Loucy (cell line): Measurements from ENCODE around the gene KCNK1.

Source experiments
- H2AFZ ChIP-seq: fragments of 200-600 bp; sonication (generic); 2 replicates; pipeline ENCODE4 v1.6.0; 2016; ENCODE audit warnings: antibody characterized with exemption, mild to moderate bottlenecking, low read length, moderate library complexity
- H3F3A ChIP-seq: fragments of 200-600 bp; 2 replicates; pipeline ENCODE4 v1.6.0; 2016; ENCODE audit warnings: antibody characterized with exemption, low read depth, mild to moderate bottlenecking
- H3K27me3 ChIP-seq: fragments of 200-600 bp; sonication (generic); 2 replicates; pipeline ENCODE4 v1.6.1; 2014; ENCODE audit warnings: low read length, mild to moderate bottlenecking; ENCODE audit not compliant: insufficient read depth, poor library complexity, severe bottlenecking
- H3K36me3 ChIP-seq: fragments of 200-600 bp; sonication (generic); 2 replicates; pipeline ENCODE4 v1.6.1; 2016; ENCODE audit warnings: low read length; ENCODE audit not compliant: insufficient read depth
- H3K4me1 ChIP-seq: fragments of 200-600 bp; sonication (generic); 2 replicates; pipeline ENCODE4 v1.5.1; 2014; ENCODE audit warnings: low read length, mild to moderate bottlenecking; ENCODE audit not compliant: insufficient read depth, poor library complexity, severe bottlenecking
- H3K4me2 ChIP-seq: fragments of 200-600 bp; sonication (generic); 2 replicates; pipeline ENCODE4 v1.6.0; 2014; ENCODE audit warnings: antibody characterized with exemption, low read length, low read depth, mild to moderate bottlenecking; ENCODE audit not compliant: poor library complexity, severe bottlenecking
- H3K4me3 ChIP-seq: fragments of 200-600 bp; sonication (generic); 2 replicates; pipeline ENCODE4 v1.5.1; 2014; ENCODE audit warnings: low read length, mild to moderate bottlenecking, mixed read lengths; ENCODE audit not compliant: poor library complexity, severe bottlenecking
- H3K79me2 ChIP-seq: fragments of 200-600 bp; sonication (generic); 2 replicates; pipeline ENCODE4 v1.6.1; 2014; ENCODE audit warnings: low read length; ENCODE audit not compliant: insufficient read depth
- H3K9ac ChIP-seq: fragments of 200-600 bp; sonication (generic); 2 replicates; pipeline ENCODE4 v1.6.0; 2014; ENCODE audit warnings: mild to moderate bottlenecking, low read depth, low read length, moderate library complexity; ENCODE audit not compliant: poor library complexity, severe bottlenecking
- H3K9me2 ChIP-seq: fragments of 200-600 bp; sonication (generic); replicated peaks from 2 replicates; pipeline ENCODE4 v1.6.1; 2016; ENCODE audit warnings: low read depth, low read length, mixed read lengths
- H3K9me3 ChIP-seq: fragments of 200-600 bp; sonication (generic); 2 replicates; pipeline ENCODE4 v1.6.1; 2014; ENCODE audit warnings: mild to moderate bottlenecking, antibody characterized with exemption, low read length, low read depth; ENCODE audit not compliant: insufficient read depth
- H4K20me1 ChIP-seq: fragments of 200-600 bp; sonication (generic); 2 replicates; pipeline ENCODE4 v1.6.0; 2014; ENCODE audit warnings: antibody characterized with exemption, low read length, mild to moderate bottlenecking; ENCODE audit not compliant: insufficient read depth, poor library complexity, severe bottlenecking
- EZH2phosphoT487 ChIP-seq: fragments of 200-600 bp; IDR thresholded peaks from 2 replicates; pipeline ENCODE4 v1.6.1; 2018; ENCODE audit warnings: antibody characterized with exemption, mild to moderate bottlenecking, moderate library complexity, borderline replicate concordance
- TF ChIP-seq, protein P1 (sequence below): fragments of 200-600 bp; sonication (generic); conservative IDR thresholded peaks from 2 replicates; pipeline ENCODE4 v1.5.1; 2014; ENCODE audit warnings: mild to moderate bottlenecking, antibody characterized with exemption, low read length

The KCNK1 gene

GRCh38 chr1:233620065-233620464 is 6.2 kb downstream of the KCNK1 start:
- H3K4me2 ChIP-seq: no peak overlapping the region
- H3K4me1 ChIP-seq: no peaks in the 10 kb centered on the region
- no peaks in the 10 kb centered on the region for H3F3A ChIP-seq
- H3K36me3 ChIP-seq: no peaks in the 10 kb centered on the region
- TF ChIP-seq EZH2phosphoT487: no peak
- TF ChIP-seq, protein P1, sequence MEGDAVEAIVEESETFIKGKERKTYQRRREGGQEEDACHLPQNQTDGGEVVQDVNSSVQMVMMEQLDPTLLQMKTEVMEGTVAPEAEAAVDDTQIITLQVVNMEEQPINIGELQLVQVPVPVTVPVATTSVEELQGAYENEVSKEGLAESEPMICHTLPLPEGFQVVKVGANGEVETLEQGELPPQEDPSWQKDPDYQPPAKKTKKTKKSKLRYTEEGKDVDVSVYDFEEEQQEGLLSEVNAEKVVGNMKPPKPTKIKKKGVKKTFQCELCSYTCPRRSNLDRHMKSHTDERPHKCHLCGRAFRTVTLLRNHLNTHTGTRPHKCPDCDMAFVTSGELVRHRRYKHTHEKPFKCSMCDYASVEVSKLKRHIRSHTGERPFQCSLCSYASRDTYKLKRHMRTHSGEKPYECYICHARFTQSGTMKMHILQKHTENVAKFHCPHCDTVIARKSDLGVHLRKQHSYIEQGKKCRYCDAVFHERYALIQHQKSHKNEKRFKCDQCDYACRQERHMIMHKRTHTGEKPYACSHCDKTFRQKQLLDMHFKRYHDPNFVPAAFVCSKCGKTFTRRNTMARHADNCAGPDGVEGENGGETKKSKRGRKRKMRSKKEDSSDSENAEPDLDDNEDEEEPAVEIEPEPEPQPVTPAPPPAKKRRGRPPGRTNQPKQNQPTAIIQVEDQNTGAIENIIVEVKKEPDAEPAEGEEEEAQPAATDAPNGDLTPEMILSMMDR: no peak
- H3K79me2 ChIP-seq: no peaks in the 10 kb centered on the region
- H2AFZ ChIP-seq: no peak overlapping the region
- H3K9me2 ChIP-seq: no peaks in the 10 kb centered on the region
- no peak overlapping the region for H3K9ac ChIP-seq
- H4K20me1 ChIP-seq: no peaks in the 10 kb centered on the region
- H3K4me3 ChIP-seq: no peak overlapping the region
- H3K27me3 ChIP-seq: no peaks in the 10 kb centered on the region
- no peaks in the 10 kb centered on the region for H3K9me3 ChIP-seq

DNA sequence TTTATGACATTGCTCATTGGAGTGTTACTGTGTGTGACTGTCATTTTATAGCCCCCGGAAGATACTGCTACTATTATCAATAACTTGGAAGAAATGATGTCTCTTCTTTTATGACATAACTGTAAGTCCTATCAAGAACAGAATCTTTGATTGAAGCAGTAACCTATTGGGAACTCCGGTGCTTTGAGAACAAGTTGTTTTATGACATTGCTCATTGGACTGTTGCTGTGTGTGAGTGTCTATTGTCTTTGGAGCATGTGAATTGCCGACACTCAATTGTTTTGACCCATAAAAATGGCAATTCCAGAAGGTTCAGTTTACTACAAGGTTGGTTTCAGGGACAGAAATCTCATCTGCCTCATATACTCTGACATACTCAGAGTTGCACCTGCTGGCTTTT is 8.0 kb downstream of the KCNK1 start:
- Histone ChIP-seq H3K4me3 (no peak overlapping the region), H3K9ac (no peak overlapping the region), H3K79me2 (no peaks in the 10 kb centered on the region), H3K9me2 (no peaks in the 10 kb centered on the region), H4K20me1 (no peaks in the 10 kb centered on the region), H3F3A (no peaks in the 10 kb centered on the region), H3K36me3 (no peaks in the 10 kb centered on the region), H3K4me1 (no peaks in the 10 kb centered on the region), H2AFZ (no peak overlapping the region), H3K27me3 (no peaks in the 10 kb centered on the region), H3K9me3 (no peaks in the 10 kb centered on the region), H3K4me2 (no peak overlapping the region)
- no peak for TF ChIP-seq EZH2phosphoT487
- TF ChIP-seq, protein P1: no peak

DNA sequence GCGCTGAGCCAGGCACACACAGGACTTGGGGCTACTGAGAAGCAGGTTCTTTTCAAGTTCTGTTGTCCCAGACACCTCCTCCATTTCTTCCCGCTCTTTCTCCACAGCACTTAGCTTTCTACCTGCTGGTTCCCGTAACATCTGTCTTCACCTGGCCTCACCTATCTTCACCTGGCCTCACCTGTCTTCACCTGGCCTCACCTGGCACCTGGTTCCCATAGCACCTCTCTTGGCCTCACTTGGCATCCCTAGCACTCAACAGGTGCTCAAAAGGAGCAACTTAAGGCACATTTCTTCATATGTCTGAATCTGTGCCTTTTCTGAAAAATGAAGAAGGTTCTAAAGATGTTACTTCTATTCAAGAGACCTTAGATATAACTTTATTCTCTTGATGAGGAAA is 10.4 kb downstream of the KCNK1 start:
- Histone ChIP-seq H3K79me2 (no peaks in the 10 kb centered on the region), H3K4me1 (no peaks in the 10 kb centered on the region), H3K27me3 (no peaks in the 10 kb centered on the region), H3K9ac (no peak overlapping the region), H3K9me3 (no peaks in the 10 kb centered on the region), H3K9me2 (no peaks in the 10 kb centered on the region), H3K4me2 (no peak overlapping the region), H2AFZ (no peak overlapping the region), H3K4me3 (no peak overlapping the region), H4K20me1 (no peaks in the 10 kb centered on the region), H3F3A (no peaks in the 10 kb centered on the region), H3K36me3 (no peaks in the 10 kb centered on the region)
- TF ChIP-seq EZH2phosphoT487: no peak
- TF ChIP-seq, protein P1: no peak
